K562 (cell line): Measurements from ENCODE around the gene EMILIN1. TPM values are rescaled to one million over a fixed set of nuclear protein-coding genes. Genes with fewer than 3 reads are reported as not detected.
A peak's percentile ranks its signal among the peaks of the same experiment; 100 is the strongest.

Experiments used
- BMI1 ChIP-seq: fragments of 150-350 bp; IDR thresholded peaks from 2 replicates; pipeline ENCODE4 v1.6.1; 2014; ENCODE audit warnings: low read length
- CREM ChIP-seq: IDR thresholded peaks from 2 replicates; pipeline ENCODE4 v1.6.1; 2014; ENCODE audit warnings: antibody characterized with exemption, low read depth
- E2F4 ChIP-seq: sonication (generic); formaldehyde crosslinking; IDR thresholded peaks from 2 replicates; pipeline ENCODE4 v1.8.0; 2022; ENCODE audit warnings: mild to moderate bottlenecking, low read depth, missing genetic modification reagents
- EHMT2 ChIP-seq: fragments of 450-650 bp; IDR thresholded peaks from 2 replicates; pipeline ENCODE4 v1.6.1; 2018; ENCODE audit warnings: antibody characterized with exemption
- JUN ChIP-seq, 2 experiments: sonication (generic) in 1 of 2; formaldehyde crosslinking in 1 of 2; IDR thresholded peaks; 2 replicates each; pipeline versions ENCODE4 v1.6.1 to v1.8.0; 2012 to 2022; ENCODE audit warnings: borderline replicate concordance in 2 of 2, mild to moderate bottlenecking in 2 of 2, improper control_type of control experiment in 1 of 2, low read depth in 1 of 2, low read length in 1 of 2, missing genetic modification reagents in 1 of 2
- MIER1 ChIP-seq: fragments of 450-650 bp; IDR thresholded peaks from 2 replicates; pipeline ENCODE4 v1.6.1; 2016; ENCODE audit warnings: antibody characterized with exemption, mild to moderate bottlenecking, low read depth
- NCOR1 ChIP-seq: fragments of 450-650 bp; IDR thresholded peaks from 2 replicates; pipeline ENCODE4 v1.6.1; 2016; ENCODE audit warnings: mild to moderate bottlenecking, moderate library complexity
- TFE3 ChIP-seq: fragments of 450-650 bp; formaldehyde crosslinking; IDR thresholded peaks from 2 replicates; pipeline ENCODE4 v1.4.0; 2020; ENCODE audit warnings: mild to moderate bottlenecking, mixed read lengths
- ZBTB7A ChIP-seq: IDR thresholded peaks from 2 replicates; pipeline ENCODE4 v1.6.1; 2011; ENCODE audit warnings: low read depth, mild to moderate bottlenecking, low read length, moderate library complexity, borderline replicate concordance; ENCODE audit not compliant: control insufficient read depth
- ZFP91 ChIP-seq: sonication (generic); formaldehyde crosslinking; IDR thresholded peaks from 2 replicates; pipeline ENCODE4 v1.8.0; 2022; ENCODE audit warnings: mild to moderate bottlenecking, missing genetic modification reagents
- ZNF239 ChIP-seq: fragments of 250-450 bp; sonication (Bioruptor Pico); IDR thresholded peaks from 2 replicates; pipeline ENCODE4 v1.4.0; 2020; ENCODE audit warnings: mild to moderate bottlenecking
- ZNF507 ChIP-seq: conservative IDR thresholded peaks from 2 replicates; pipeline ENCODE4 v1.6.1; 2017; ENCODE audit warnings: missing genetic modification characterization, missing compliant biosample characterization
- ZNF592 ChIP-seq: fragments of 450-650 bp; IDR thresholded peaks from 2 replicates; pipeline ENCODE4 v1.6.1; 2017; ENCODE audit warnings: antibody characterized with exemption, mild to moderate bottlenecking
- polyA plus RNA-seq, 8 experiments: library from polyadenylated mRNA; depleted of rRNA in 4 of 8; stranded (reverse) in 5 of 8; unstranded in 3 of 8; fragments of >200 nt; fragmentation: Nextera tagmentation in 2 of 8; fragmentation: Illumina TruSeq in 1 of 8; extraction: Ambion mirVana in 2 of 8; extraction: Trizol in 1 of 8; gene quantifications; 2 replicates each; pipeline versions ENCODE4 v1.2.1 to v1.2.3, GENCODE V29; 2011 to 2014; ENCODE audit warnings: inconsistent platforms in 1 of 8, missing spikeins in 1 of 8
- total RNA-seq, 7 experiments: library from RNA; depleted of rRNA in 6 of 7; stranded (reverse); fragments of >200 nt in 6 of 7; fragmentation: Illumina TruSeq in 2 of 7; extraction: Trizol in 2 of 7; gene quantifications; 2 replicates each; pipeline versions ENCODE4 v1.2.1 to v1.2.3, GENCODE V29; 2011 to 2021; ENCODE audit warnings: low replicate concordance in 1 of 7

EMILIN1 gene
- total and polyA plus RNA-seq, 9 of the 15 experiments (the other 6 are each of a cell fraction or from before 2014, with no cell fraction given), result 0.04 to 2.7 (median 0.54) TPM; not detected in 2

- no peak for TF ChIP-seq BMI1
- no peak for TF ChIP-seq MIER1
- TF ChIP-seq ZNF592, result no peak
- TF ChIP-seq TFE3 (CRISPR knock-in tag), result no peak
- peak; percentile 6; the same call in 1 of the 2 replicates for TF ChIP-seq ZNF239
- 0 out of 2 replicates have a peak, but pooled peaks have one; percentile 10 for TF ChIP-seq JUN (IDR thresholded peaks at IDR 0.05; ENCODE audit: borderline replicate concordance, low read depth, low read length)
- TF ChIP-seq JUN (CRISPR knock-in tag; IDR thresholded peaks at IDR 0.05; ENCODE audit: borderline replicate concordance), result no peak
- no peak for TF ChIP-seq EHMT2
- TF ChIP-seq CREM, result peak; percentile 88
- no peak for TF ChIP-seq NCOR1
- peak; percentile 71; the same call in 1 of the 2 replicates for TF ChIP-seq ZBTB7A
- TF ChIP-seq ZFP91, result no peak
- TF ChIP-seq E2F4 (CRISPR knock-in tag), result no peak
- no peak for TF ChIP-seq ZNF507
These were observed 45.7 kb upstream of the EMILIN1 start, which contains the start of gene TMEM214 (continued) for GRCh38 chr2:27032495-27033252.
